Tibial nerve (tissue), 4 donors: Measurements from ENCODE around the gene RNU6-8.
A peak's percentile ranks its signal among the peaks of the same experiment; 100 is the strongest.

Source experiments
- CTCF ChIP-seq, 5 experiments: fragments of 200-600 bp in 3 of 5; fragments of 450-650 bp in 2 of 5; sonication (generic) in 3 of 5; IDR thresholded peaks; one replicate each; pipeline ENCODE4 v1.5.1; 2016 to 2019; ENCODE audit warnings: antibody characterized with exemption in 5 of 5, mild to moderate bottlenecking in 3 of 5, moderate library complexity in 2 of 5
- EP300 ChIP-seq, 2 donors: sonication (generic); formaldehyde crosslinking; IDR thresholded peaks; one replicate each; pipeline ENCODE4 v1.6.1; 2017; ENCODE audit warnings: antibody characterized with exemption in 2 of 2, mild to moderate bottlenecking in 1 of 2
- POLR2A ChIP-seq, 2 donors: fragments of 450-650 bp; IDR thresholded peaks; one replicate each; pipeline ENCODE4 v1.6.1; 2017; ENCODE audit warnings: antibody characterized with exemption in 2 of 2, mild to moderate bottlenecking in 2 of 2, moderate library complexity in 2 of 2

GRCh38 chr14:32252030-32252670 is 49.1 kb upstream of the RNU6-8 start:
- TF ChIP-seq CTCF (IDR thresholded peaks at IDR 0.05), result peak; percentile 70 to 79 (median 74)
- no peak for TF ChIP-seq EP300 (IDR thresholded peaks at IDR 0.05)
- TF ChIP-seq POLR2A (IDR thresholded peaks at IDR 0.05), result no peak
